Type B pancreatic cell (in vitro differentiated cells): Measurements from ENCODE around the gene MAP4K5. TPM values are rescaled to one million over a fixed set of nuclear protein-coding genes. Genes with fewer than 3 reads are reported as not detected.

Source experiments
- DNase-seq: peaks from one replicate; pipeline ENCODE4 v3.0.0; 2021; ENCODE audit warnings: mixed read lengths; ENCODE audit not compliant: unreplicated experiment; ENCODE audit errors: extremely low spot score
- H3K27ac Mint-ChIP-seq: 2 replicates; pipeline ENCODE4 v1.8.0; 2021; ENCODE audit warnings: mild to moderate bottlenecking, mixed read lengths
- H3K27me3 Mint-ChIP-seq: 2 replicates; pipeline ENCODE4 v1.8.0; 2021; ENCODE audit warnings: mixed read lengths
- H3K36me3 Mint-ChIP-seq: 2 replicates; pipeline ENCODE4 v1.8.0; 2021; ENCODE audit warnings: mixed read lengths
- H3K4me1 Mint-ChIP-seq: one replicate; pipeline ENCODE4 v1.8.0; 2021; ENCODE audit warnings: mixed read lengths; ENCODE audit not compliant: unreplicated experiment
- H3K4me3 Mint-ChIP-seq: 2 replicates; pipeline ENCODE4 v1.8.0; 2021; ENCODE audit warnings: mild to moderate bottlenecking, mixed read lengths
- H3K9me3 Mint-ChIP-seq: 2 replicates; pipeline ENCODE4 v1.8.0; 2021; ENCODE audit warnings: mixed read lengths
- total RNA-seq: library from RNA; stranded (reverse); gene quantifications from 2 replicates; pipeline ENCODE4 v1.2.1, GENCODE V29; 2021; ENCODE audit warnings: low replicate concordance
- TF ChIP-seq, protein P1 (sequence below): fragments of 200-600 bp; sonication (generic); conservative IDR thresholded peaks from 2 replicates; pipeline ENCODE4 v1.5.0; 2021; ENCODE audit warnings: antibody characterized with exemption, mild to moderate bottlenecking

MAP4K5 gene
- total RNA-seq, 1 donor from 2014 or later, result 58.4 TPM

- TF ChIP-seq, protein P1, sequence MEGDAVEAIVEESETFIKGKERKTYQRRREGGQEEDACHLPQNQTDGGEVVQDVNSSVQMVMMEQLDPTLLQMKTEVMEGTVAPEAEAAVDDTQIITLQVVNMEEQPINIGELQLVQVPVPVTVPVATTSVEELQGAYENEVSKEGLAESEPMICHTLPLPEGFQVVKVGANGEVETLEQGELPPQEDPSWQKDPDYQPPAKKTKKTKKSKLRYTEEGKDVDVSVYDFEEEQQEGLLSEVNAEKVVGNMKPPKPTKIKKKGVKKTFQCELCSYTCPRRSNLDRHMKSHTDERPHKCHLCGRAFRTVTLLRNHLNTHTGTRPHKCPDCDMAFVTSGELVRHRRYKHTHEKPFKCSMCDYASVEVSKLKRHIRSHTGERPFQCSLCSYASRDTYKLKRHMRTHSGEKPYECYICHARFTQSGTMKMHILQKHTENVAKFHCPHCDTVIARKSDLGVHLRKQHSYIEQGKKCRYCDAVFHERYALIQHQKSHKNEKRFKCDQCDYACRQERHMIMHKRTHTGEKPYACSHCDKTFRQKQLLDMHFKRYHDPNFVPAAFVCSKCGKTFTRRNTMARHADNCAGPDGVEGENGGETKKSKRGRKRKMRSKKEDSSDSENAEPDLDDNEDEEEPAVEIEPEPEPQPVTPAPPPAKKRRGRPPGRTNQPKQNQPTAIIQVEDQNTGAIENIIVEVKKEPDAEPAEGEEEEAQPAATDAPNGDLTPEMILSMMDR, result no peak
- no peak overlapping the region for H3K27ac Mint-ChIP-seq
- no peak for DNase-seq
- no peaks in the 10 kb centered on the region for H3K4me1 Mint-ChIP-seq
- peaks cover 17% of the 10 kb centered on the region for H3K36me3 Mint-ChIP-seq
- H3K4me3 Mint-ChIP-seq, result no peak overlapping the region
- H3K9me3 Mint-ChIP-seq, result peaks cover 9% of the 10 kb centered on the region
- H3K27me3 Mint-ChIP-seq, result no peaks in the 10 kb centered on the region
Measured at GRCh38 chr14:50407111-50407812, 125.1 kb downstream of the MAP4K5 start.

DNA sequence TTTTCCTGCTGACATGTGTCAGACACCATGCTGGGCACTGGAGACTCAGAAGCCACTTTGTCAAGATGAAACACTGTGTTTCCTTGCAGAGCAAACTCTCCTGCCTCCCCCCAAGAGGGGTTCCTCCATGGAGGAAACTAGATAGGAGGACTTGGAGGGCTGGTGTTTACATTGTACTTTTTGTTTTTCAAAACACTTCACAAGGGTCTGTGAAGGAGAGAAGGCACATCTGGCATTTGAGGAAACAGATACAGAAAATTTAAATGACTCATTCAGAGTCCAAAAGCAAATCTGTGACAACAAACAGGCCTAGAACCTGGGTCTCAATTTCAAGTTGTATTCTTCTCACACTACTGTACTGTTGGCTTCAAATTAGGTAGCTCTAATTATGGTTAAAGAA lies 128.9 kb downstream of the MAP4K5 start:
- Mint-ChIP-seq H3K36me3 (peaks cover 9% of the 10 kb centered on the region), H3K27ac (no peak overlapping the region), H3K9me3 (peaks cover 9% of the 10 kb centered on the region), H3K4me1 (peaks cover 11% of the 10 kb centered on the region), H3K4me3 (no peak overlapping the region), H3K27me3 (no peaks in the 10 kb centered on the region)
- DNase-seq, result no peak
- TF ChIP-seq, protein P1, result no peak

- Mint-ChIP-seq H3K4me3 (no peak overlapping the region), H3K27me3 (no peaks in the 10 kb centered on the region), H3K27ac (no peak overlapping the region), H3K36me3 (peaks cover 9% of the 10 kb centered on the region), H3K4me1 (peaks cover 15% of the 10 kb centered on the region), H3K9me3 (peaks cover 9% of the 10 kb centered on the region)
- TF ChIP-seq, protein P1, result no peak
- DNase-seq, result no peak
Measured at GRCh38 chr14:50402965-50403364, 129.4 kb downstream of the MAP4K5 start.

DNA sequence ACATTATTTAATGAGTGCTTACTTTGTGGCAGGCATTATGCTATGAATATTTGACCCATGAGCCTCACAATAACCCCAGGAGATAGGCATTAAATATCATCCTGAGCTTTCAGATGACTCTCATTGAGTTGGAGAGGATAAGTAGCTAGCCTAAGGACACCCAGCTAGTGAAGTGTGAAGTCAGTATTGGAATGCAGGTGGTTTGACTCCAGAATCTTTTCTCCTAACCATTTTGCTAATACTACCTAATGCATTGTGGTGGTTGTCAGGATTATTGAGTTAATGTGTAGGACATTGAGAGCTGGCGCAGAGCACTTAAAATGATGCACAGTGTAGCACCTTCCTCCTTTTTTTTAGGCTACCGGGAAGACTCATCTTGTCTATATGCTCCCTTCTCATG lies 131.9 kb downstream of the MAP4K5 start:
- peaks cover 2% of the 10 kb centered on the region for H3K9me3 Mint-ChIP-seq
- no peak overlapping the region for H3K4me3 Mint-ChIP-seq
- no peak for DNase-seq
- no peaks in the 10 kb centered on the region for H3K36me3 Mint-ChIP-seq
- H3K27me3 Mint-ChIP-seq, result peaks cover 4% of the 10 kb centered on the region
- H3K4me1 Mint-ChIP-seq, result peaks cover 30% of the 10 kb centered on the region
- H3K27ac Mint-ChIP-seq, result no peak overlapping the region
- TF ChIP-seq, protein P1, result no peak

GRCh38 chr14:50399251-50400032 lies 132.9 kb downstream of the MAP4K5 start:
- peaks cover 30% of the 10 kb centered on the region for H3K4me1 Mint-ChIP-seq
- TF ChIP-seq, protein P1, result no peak

More at GRCh38 chr14:50399251-50400032, 132.9 kb downstream of the MAP4K5 start:
- peaks cover 3% of the 10 kb centered on the region for H3K36me3 Mint-ChIP-seq
- no peak overlapping the region for H3K4me3 Mint-ChIP-seq
- DNase-seq, result no peak
- no peaks in the 10 kb centered on the region for H3K9me3 Mint-ChIP-seq
- peaks cover 8% of the 10 kb centered on the region for H3K27me3 Mint-ChIP-seq
- H3K27ac Mint-ChIP-seq, result no peak overlapping the region
